BE2C (cell line): ENCODE results near the gene DDX31.

ENCODE experiments used
- DNase-seq: peaks from one replicate; pipeline ENCODE4 v3.0.0-alpha.2; 2020
- H3K27me3 ChIP-seq: fragments of 250-450 bp; sonication (Bioruptor Pico); 2 replicates; pipeline ENCODE4 v1.5.1; 2020; ENCODE audit warnings: mild to moderate bottlenecking
- H3K36me3 ChIP-seq: fragments of 250-450 bp; sonication (Bioruptor Pico); 2 replicates; pipeline ENCODE4 v1.5.1; 2020; ENCODE audit warnings: mild to moderate bottlenecking
- H3K4me1 ChIP-seq: fragments of 250-450 bp; sonication (Bioruptor Pico); 2 replicates; pipeline ENCODE4 v1.5.1; 2020
- H3K4me3 ChIP-seq: 2 replicates; pipeline ENCODE4 v1.5.1; 2011; ENCODE audit warnings: low read depth, low read length
- H3K9me3 ChIP-seq: fragments of 250-450 bp; sonication (Bioruptor Pico); 2 replicates; pipeline ENCODE4 v1.5.1; 2020
- TF ChIP-seq, protein P1 (sequence below): IDR thresholded peaks from 2 replicates; pipeline ENCODE4 v1.5.1; 2012; ENCODE audit warnings: mild to moderate bottlenecking, low read depth, low read length

The DDX31 gene

DNA sequence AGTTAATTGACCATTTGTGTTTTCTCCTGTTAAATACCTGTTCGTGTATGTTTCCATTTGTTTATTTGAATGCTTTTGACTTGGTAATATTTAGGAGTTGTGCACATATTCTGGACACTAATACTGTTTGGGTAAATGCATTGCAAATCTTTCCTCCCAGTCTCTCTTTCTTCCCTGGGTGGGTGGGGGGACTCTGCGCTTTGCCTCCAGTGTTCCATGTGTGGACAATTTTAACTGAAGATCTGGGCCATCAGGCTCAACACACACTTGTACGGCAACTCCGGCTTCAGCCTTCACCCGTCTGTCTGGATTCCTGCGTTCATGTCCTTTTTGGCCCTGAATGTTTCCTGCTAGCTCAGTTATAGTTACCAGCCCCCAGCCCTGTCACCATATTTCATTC lies 40.5 kb upstream of the DDX31 start:
- Histone ChIP-seq H3K27me3 (no peaks in the 10 kb centered on the region), H3K4me1 (no peaks in the 10 kb centered on the region), H3K9me3 (no peaks in the 10 kb centered on the region), H3K36me3 (no peaks in the 10 kb centered on the region), H3K4me3 (no peak overlapping the region)
- no peak for DNase-seq
- TF ChIP-seq, protein P1, sequence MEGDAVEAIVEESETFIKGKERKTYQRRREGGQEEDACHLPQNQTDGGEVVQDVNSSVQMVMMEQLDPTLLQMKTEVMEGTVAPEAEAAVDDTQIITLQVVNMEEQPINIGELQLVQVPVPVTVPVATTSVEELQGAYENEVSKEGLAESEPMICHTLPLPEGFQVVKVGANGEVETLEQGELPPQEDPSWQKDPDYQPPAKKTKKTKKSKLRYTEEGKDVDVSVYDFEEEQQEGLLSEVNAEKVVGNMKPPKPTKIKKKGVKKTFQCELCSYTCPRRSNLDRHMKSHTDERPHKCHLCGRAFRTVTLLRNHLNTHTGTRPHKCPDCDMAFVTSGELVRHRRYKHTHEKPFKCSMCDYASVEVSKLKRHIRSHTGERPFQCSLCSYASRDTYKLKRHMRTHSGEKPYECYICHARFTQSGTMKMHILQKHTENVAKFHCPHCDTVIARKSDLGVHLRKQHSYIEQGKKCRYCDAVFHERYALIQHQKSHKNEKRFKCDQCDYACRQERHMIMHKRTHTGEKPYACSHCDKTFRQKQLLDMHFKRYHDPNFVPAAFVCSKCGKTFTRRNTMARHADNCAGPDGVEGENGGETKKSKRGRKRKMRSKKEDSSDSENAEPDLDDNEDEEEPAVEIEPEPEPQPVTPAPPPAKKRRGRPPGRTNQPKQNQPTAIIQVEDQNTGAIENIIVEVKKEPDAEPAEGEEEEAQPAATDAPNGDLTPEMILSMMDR: no peak

- TF ChIP-seq, protein P1: no peak
- no peaks in the 10 kb centered on the region for H3K9me3 ChIP-seq
- DNase-seq: no peak
Observed at GRCh38 chr9:132708769-132709430, 39.1 kb upstream of the DDX31 start.

GRCh38 chr9:132708239-132708638 lies 38.5 kb upstream of the DDX31 start:
- H3K4me1 ChIP-seq: no peaks in the 10 kb centered on the region
- no peaks in the 10 kb centered on the region for H3K36me3 ChIP-seq
- no peaks in the 10 kb centered on the region for H3K9me3 ChIP-seq
- H3K4me3 ChIP-seq: no peak overlapping the region
- no peak for DNase-seq
- TF ChIP-seq, protein P1: no peak
- H3K27me3 ChIP-seq: no peaks in the 10 kb centered on the region

More at GRCh38 chr9:132708769-132709430, 39.1 kb upstream of the DDX31 start:
- Histone ChIP-seq H3K4me1 (no peaks in the 10 kb centered on the region), H3K36me3 (no peaks in the 10 kb centered on the region), H3K4me3 (no peak overlapping the region), H3K27me3 (no peaks in the 10 kb centered on the region)

DNA sequence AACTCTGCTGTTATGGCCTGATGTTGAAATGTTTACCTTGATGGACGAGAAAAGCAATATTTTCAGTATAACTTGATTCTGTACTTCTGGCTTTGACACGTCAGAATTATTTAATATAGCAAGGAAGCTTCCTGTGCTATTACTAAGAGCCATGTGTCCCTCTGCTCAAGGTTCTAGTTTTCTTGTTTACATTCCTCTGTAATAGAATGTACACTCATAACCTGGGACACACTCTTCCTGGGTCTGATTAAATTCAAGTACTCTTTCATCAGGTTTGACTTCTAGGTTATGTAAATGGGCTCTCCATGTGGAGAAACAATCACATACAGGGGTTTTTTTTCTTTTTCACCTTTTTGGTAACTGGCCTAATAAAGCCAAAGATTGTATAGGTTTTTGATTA lies 33.6 kb upstream of the DDX31 start:
- TF ChIP-seq, protein P1: no peak
- Histone ChIP-seq H3K9me3 (no peaks in the 10 kb centered on the region), H3K4me1 (no peaks in the 10 kb centered on the region), H3K36me3 (no peaks in the 10 kb centered on the region), H3K4me3 (no peak overlapping the region), H3K27me3 (no peaks in the 10 kb centered on the region)
- DNase-seq: no peak

GRCh38 chr9:132702254-132702653 lies 32.5 kb upstream of the DDX31 start:
- H3K4me1 ChIP-seq: no peaks in the 10 kb centered on the region
- no peaks in the 10 kb centered on the region for H3K9me3 ChIP-seq
- TF ChIP-seq, protein P1: no peak
- no peak overlapping the region for H3K4me3 ChIP-seq
- no peaks in the 10 kb centered on the region for H3K27me3 ChIP-seq
- no peaks in the 10 kb centered on the region for H3K36me3 ChIP-seq
- no peak for DNase-seq

DNA sequence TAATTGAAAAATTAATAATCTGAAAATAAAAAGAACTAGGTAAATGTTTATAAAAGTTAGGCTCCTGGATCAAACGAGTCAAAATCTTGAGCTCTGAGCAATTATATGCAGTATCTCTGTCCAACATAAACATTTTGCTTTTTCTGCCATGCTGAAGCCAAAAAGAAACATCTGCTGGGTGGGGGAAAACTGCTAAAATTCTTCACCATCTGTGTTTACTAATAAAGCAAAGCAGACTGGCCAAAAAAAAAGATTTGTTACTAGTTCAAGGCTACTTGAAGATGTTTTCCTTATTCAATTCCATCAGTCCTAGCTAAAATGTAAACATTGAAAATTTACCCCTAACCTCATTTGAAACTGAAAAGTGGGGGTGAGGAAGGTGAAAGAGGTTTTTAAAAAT lies 30.2 kb upstream of the DDX31 start:
- Histone ChIP-seq H3K4me1 (no peaks in the 10 kb centered on the region), H3K36me3 (no peaks in the 10 kb centered on the region), H3K9me3 (no peaks in the 10 kb centered on the region), H3K4me3 (no peak overlapping the region), H3K27me3 (no peaks in the 10 kb centered on the region)
- TF ChIP-seq, protein P1: no peak
- DNase-seq: no peak
